Calu3 (cell line): Measurements from ENCODE around the gene NEURL1. TPM values are rescaled to one million over a fixed set of nuclear protein-coding genes. Genes with fewer than 3 reads are reported as not detected.

ENCODE experiments used
- BruUV-seq: library from RNA; stranded (reverse); fragments of 400-500 nt; replicated peaks from 2 replicates; lab custom pipeline; 2021; lab: Mats Ljungman, UMichigan
- CTCF ChIA-PET: fragments of 300-600 bp; sonication (Branson Sonifier 250); formaldehyde crosslinking; loops from one replicate; lab custom pipeline; 2022; ENCODE audit warnings: antibody characterized with exemption; lab: Charles Lee
- DNase-seq: peaks from one replicate; pipeline ENCODE4 v3.0.0; 2022
- H3K27ac Mint-ChIP-seq: one replicate; pipeline ENCODE4 v1.8.0; 2022; ENCODE audit warnings: mixed read lengths; ENCODE audit not compliant: unreplicated experiment
- H3K27me3 Mint-ChIP-seq: one replicate; pipeline ENCODE4 v1.8.0; 2022; ENCODE audit warnings: mixed read lengths; ENCODE audit not compliant: unreplicated experiment
- H3K36me3 Mint-ChIP-seq: one replicate; pipeline ENCODE4 v1.8.0; 2022; ENCODE audit warnings: mild to moderate bottlenecking, moderate library complexity, mixed read lengths; ENCODE audit not compliant: insufficient read depth, unreplicated experiment
- H3K4me1 Mint-ChIP-seq: one replicate; pipeline ENCODE4 v1.8.0; 2022; ENCODE audit warnings: mild to moderate bottlenecking, low read depth, mixed read lengths; ENCODE audit not compliant: unreplicated experiment
- H3K4me3 Mint-ChIP-seq: one replicate; pipeline ENCODE4 v1.8.0; 2022; ENCODE audit warnings: mild to moderate bottlenecking, low read depth, moderate library complexity, mixed read lengths; ENCODE audit not compliant: unreplicated experiment
- H3K9me3 Mint-ChIP-seq: one replicate; pipeline ENCODE4 v1.8.0; 2022; ENCODE audit warnings: low read depth, mixed read lengths; ENCODE audit not compliant: unreplicated experiment
- intact Hi-C: fragments of 100-400 bp; cut with micrococcal nuclease; formaldehyde crosslinking; loops from one replicate; pipeline ENCODE4 v1.10.0; 2022; ENCODE audit not compliant: unreplicated experiment
- total RNA-seq: library from RNA; stranded (reverse); gene quantifications from 2 replicates; pipeline ENCODE4 v1.2.3, GENCODE V29; 2022
- TF ChIP-seq, protein P1 (sequence below): fragments of 200-600 bp; IDR thresholded peaks from one replicate; pipeline ENCODE4 v1.8.0; 2022; ENCODE audit warnings: antibody characterized with exemption; ENCODE audit not compliant: unreplicated experiment

NEURL1 gene
- total RNA-seq, 1 experiment from 2014 or later: not detected

DNA sequence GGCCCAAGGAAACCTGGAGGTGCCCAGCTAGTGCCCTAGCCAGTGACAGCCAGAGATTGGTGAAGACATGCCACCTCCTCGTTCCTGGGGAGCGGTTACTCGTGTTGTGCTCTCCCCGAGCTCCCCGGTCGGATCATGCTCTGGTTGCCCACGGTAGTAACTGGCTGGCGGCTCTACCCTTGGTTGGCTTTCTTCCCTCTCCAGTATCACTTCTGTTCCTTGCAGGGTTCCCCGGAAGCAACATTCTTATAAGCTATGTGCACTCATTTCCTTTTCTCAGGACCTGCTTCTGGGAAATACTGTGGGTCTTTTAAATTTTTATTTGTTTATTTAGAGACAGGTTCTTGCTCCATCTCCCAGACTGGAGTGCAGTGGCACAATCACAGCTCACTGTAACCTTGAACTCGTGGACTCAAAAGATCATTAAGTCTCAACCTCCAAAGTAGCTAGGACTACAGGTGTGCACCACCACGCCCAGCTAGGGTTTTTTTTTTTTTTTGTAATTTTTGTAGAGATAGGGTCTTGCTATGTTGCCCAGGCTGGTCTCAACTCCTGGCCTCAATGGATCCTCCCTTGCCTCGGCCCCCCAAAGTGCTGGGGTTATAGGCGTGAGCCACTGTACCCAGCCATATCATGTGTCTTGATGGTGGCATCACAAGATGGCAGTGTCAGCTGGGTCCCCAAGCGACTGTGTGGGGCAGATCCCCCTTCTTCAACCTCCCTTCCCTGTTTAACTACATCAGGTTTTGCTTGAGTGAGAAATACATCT, 27.9 kb upstream of the NEURL1 start:
- H3K4me3 Mint-ChIP-seq: no peak overlapping the region
- CTCF ChIA-PET: interaction anchor here (0.5 kb wide), 1 partner anchor 28 kb away, joined by 4 read pairs; the partner anchor contains the start of gene NEURL1
- H3K27ac Mint-ChIP-seq: no peak overlapping the region
- H3K36me3 Mint-ChIP-seq: no peaks in the 10 kb centered on the region
- no peak for DNase-seq
- no TSS peak for BruUV-seq
- peaks cover 20% of the 10 kb centered on the region for H3K27me3 Mint-ChIP-seq
- no peaks in the 10 kb centered on the region for H3K9me3 Mint-ChIP-seq
- intact Hi-C loops: no loop called here
- H3K4me1 Mint-ChIP-seq: no peaks in the 10 kb centered on the region
- TF ChIP-seq, protein P1, sequence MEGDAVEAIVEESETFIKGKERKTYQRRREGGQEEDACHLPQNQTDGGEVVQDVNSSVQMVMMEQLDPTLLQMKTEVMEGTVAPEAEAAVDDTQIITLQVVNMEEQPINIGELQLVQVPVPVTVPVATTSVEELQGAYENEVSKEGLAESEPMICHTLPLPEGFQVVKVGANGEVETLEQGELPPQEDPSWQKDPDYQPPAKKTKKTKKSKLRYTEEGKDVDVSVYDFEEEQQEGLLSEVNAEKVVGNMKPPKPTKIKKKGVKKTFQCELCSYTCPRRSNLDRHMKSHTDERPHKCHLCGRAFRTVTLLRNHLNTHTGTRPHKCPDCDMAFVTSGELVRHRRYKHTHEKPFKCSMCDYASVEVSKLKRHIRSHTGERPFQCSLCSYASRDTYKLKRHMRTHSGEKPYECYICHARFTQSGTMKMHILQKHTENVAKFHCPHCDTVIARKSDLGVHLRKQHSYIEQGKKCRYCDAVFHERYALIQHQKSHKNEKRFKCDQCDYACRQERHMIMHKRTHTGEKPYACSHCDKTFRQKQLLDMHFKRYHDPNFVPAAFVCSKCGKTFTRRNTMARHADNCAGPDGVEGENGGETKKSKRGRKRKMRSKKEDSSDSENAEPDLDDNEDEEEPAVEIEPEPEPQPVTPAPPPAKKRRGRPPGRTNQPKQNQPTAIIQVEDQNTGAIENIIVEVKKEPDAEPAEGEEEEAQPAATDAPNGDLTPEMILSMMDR: no peak

DNA sequence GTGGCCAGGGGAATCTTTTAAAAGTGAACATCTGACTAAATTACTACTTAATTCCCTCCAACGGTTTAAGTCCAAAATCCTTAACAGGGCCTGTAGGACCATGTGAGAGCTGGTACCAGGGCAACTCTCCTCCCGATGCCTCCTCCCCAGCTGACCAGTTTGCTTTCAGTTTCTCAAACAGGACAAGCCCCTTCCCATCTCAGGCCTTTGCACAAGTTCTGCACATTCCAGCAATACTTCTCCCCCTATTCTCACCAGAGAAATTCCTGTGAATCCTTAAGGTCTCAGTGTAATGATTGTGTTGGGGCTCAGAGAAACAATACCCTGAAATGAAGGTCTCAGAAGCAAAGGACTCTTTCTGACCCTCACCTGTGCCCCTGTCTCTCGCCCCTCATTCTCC, 26.8 kb upstream of the NEURL1 start:
- Mint-ChIP-seq H3K27me3 (peaks cover 25% of the 10 kb centered on the region), H3K27ac (no peak overlapping the region), H3K4me3 (no peak overlapping the region), H3K36me3 (no peaks in the 10 kb centered on the region), H3K4me1 (no peaks in the 10 kb centered on the region), H3K9me3 (no peaks in the 10 kb centered on the region)
- no TSS peak for BruUV-seq
- TF ChIP-seq, protein P1: no peak
- intact Hi-C loops: no loop called here
- CTCF ChIA-PET: no interaction called here
- DNase-seq: no peak

DNA sequence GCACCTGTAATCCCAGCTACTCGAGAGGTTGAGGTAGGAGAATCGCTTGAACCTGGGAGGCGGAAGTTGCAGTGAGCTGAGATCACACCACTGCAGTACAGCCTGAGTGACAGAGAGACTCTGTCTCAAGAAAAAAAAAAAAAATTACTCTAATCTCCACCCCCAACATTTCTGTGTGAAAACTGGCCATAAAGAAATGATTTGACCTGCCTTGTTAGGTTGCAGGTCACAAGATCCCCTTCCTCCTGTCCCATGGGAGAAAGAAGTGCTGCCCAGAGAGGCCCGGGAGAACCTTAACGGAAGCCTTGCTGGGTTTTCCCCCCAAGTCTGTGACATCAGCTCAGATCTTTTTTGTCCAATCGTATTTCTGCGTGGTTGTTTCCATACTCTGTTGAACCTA, 26.1 kb upstream of the NEURL1 start:
- H3K27ac Mint-ChIP-seq: no peak overlapping the region
- H3K36me3 Mint-ChIP-seq: no peaks in the 10 kb centered on the region
- H3K4me1 Mint-ChIP-seq: no peaks in the 10 kb centered on the region
- no peak for DNase-seq
- H3K27me3 Mint-ChIP-seq: peaks cover 25% of the 10 kb centered on the region
- no TSS peak for BruUV-seq
- H3K4me3 Mint-ChIP-seq: no peak overlapping the region
- CTCF ChIA-PET: no interaction called here
- TF ChIP-seq, protein P1: no peak
- intact Hi-C loops: no loop called here
- no peaks in the 10 kb centered on the region for H3K9me3 Mint-ChIP-seq

DNA sequence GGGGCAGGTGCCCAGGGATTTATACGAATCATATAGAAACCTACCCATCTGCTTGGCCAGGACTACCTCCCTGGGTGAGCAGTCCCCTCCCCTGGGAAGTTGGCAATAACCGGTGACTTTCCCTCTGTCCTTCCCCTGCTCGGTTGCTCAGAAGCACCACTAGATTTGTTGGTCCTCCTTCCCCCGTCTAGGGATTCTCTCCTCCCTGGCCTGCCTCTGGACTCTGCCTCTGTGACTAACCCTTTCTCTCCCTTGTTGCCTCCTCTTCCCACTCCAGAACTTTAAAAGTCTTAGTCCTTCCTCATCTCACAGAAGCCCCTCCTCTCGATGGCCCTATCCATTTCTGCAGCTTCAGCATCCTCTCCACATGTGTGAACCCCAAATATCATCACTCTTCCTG, 24.3 kb upstream of the NEURL1 start:
- TF ChIP-seq, protein P1: no peak
- no peak overlapping the region for H3K27ac Mint-ChIP-seq
- CTCF ChIA-PET: no interaction called here
- no TSS peak for BruUV-seq
- H3K4me3 Mint-ChIP-seq: no peak overlapping the region
- H3K36me3 Mint-ChIP-seq: no peaks in the 10 kb centered on the region
- DNase-seq: no peak
- intact Hi-C loops: no loop called here
- H3K9me3 Mint-ChIP-seq: no peaks in the 10 kb centered on the region
- H3K4me1 Mint-ChIP-seq: no peaks in the 10 kb centered on the region
- H3K27me3 Mint-ChIP-seq: peaks cover 25% of the 10 kb centered on the region
